GM19372 (cell line): Measurements from ENCODE around the gene FRMD6.

Source experiments
- ATAC-seq: cut with Tn5 transposase; IDR thresholded peaks from one replicate; pipeline ENCODE4 v1.9.1; 2021; ENCODE audit warnings: mild to moderate bottlenecking, low read depth, moderate library complexity; ENCODE audit not compliant: unreplicated experiment

The FRMD6 gene

DNA sequence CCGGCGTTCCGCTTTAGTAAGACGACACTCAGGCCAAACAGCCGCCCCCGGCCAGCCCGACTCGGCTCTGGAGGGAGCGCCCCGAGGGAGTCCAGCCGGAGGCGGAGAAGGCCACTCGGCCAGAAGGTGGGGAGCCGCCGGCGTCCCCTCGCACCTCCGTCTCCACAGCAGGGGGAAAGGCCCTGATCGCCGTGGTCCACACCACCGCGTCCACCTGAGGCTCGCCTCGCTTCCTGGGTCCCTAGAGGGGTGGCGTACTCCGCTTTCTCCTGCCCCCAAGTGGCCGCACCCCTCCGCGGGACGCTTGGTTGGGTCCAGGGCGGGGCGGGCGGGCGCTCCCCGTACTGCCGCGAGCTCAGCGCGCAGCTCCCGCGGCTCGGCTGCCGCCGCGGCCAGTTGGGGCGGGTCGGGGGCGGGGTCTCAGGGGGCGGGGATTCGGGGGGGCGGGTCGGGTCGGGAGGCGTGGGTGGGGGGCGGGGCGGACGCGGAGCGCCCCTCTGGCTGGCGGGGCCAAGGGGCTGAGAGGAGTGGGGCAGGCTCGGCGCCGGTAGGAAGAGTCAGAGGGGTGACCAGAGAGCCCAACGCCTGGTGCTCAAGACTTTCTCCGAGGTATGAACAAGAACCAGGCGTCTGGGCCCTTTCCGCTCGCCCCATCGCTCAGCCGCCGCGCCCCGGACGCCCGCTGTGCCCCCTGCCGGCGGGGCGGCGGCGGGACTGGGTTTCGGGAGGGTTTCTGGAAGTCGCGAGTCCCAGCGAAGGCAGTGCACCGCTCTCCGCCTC is at the start of gene FRMD6:
Gene FRMD6 (plus strand): TSS at position 523 of the 780 bp plus-strand sequence. CDS start 37,927 bp downstream, outside the sequence.
- peak; percentile 65 for ATAC-seq

DNA sequence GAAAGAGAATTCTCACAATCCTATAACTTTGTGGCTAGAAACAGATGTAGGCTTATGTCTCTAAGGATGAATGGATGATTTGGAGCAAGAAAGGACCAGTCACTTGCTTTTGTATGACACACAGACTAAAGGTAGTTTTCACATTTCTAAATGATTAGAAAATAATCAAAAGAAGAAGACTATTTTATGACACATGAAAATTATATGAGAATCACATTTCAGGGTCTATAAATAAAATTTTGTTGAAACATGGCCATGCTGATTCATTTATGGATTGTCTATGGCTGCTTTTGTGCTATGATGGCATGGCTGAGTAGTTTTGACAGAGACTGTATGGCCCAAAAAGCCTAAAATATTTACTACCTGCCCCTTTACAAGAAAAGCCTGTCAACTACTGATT is 49.4 kb upstream of the FRMD6 start:
- ATAC-seq: no peak

DNA sequence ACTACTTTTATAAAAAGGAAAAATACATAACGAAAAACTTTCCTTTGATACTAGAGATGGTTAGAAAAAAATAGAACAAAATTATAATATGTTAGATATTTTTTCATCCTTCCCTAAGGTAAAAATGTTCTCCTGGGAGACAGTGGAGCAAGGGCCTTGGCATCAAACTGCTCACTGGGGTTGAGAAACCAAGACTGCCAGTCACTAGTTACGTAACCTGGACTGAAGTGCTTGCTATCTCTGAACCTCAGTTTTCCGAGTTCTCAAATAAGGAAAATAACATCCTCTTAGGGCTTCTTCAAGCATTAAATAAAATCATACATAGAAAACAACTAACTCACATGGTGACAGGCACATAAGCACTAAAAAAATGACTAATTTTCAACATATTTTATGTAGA is 48.2 kb upstream of the FRMD6 start:
- no peak for ATAC-seq

DNA sequence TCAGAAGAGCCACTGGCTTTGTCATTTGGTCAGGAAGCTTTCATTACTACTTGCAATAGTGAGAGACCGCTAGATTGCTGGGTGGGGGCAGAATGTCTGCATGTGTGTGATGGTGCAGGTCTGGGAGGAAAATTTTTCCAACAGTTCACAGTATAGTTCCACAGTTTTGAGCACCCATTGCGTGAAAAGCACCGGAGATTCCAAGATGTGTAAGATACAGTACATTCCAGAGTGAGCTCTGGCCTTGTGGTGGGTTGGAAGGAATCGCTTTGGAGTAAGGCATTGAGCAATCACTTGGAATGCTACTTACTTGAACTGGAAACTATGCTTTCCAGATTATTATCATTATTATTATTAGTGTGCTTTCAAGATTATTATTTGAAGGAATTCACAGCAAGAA is 47.6 kb upstream of the FRMD6 start:
- ATAC-seq: no peak

DNA sequence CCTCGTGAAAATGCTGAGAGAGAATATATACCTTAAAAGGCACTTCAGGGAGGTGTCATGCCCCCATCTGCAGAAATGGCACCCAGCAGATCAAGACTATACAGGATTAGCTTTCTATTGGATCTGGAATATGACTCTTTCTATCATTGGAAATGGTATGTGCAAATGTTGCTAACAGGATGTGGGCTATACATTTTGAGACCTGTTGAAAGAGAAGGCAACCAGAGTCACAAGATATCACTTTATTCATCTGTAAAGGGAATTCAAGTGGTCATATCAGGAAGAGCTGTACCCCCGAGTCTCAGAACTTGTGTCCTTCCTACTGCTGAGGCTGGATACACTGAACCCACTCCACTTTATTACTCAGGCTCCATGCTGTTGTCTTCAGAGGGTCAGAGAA is 46.1 kb upstream of the FRMD6 start:
- ATAC-seq: no peak

DNA sequence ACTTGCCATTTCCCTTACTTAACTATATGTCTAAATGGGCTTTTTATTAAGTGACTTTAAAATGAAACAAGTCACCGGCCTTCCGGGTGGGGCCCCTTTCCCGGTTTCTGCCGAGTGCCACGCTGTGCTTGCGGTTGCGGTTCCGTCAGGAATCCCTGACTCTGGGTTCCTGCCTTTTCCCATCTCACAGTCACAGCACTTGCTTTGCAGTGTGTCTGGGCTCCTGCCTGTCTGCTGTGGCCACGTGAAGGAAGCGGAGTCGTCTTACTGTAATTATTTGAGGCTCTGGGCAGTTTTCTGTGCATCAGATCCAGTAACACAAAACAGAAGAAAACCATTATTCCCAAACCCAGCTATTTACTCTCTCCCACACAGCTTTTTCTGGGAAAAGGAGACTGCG is 44.0 kb upstream of the FRMD6 start:
- no peak for ATAC-seq

DNA sequence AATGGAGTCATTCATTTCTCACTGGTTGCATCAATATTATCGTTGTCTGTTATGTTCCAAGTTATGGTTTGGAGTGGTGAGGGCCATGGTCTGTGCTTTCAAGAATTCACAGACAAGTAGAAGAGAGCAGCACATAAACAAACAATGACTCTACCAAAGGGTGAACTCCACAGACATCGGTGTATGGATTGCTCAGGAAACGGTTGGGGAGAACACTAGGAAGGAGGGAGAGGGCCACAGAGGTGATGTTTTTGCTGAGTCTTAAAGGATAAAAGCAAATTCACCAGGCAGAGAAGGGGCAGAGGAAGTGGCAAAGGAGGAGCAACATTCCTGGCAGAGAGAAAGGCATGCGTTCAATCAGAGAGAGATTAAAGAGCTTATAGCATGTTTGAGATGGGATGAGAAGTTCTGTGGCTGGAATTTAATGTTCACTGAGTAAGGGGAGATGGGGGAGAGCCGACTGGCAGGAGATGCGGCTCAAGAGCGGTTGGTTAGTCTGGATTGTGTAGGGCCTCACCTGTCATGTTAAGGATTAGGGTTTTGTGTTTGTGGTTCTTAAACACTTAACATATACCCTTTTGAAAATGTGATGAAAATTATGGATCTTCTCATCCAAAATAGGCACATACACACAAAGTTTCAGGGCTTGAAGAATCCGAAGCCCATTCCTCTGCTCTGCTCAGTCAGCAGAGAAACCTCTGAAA is 42.3 kb upstream of the FRMD6 start:
- no peak for ATAC-seq

DNA sequence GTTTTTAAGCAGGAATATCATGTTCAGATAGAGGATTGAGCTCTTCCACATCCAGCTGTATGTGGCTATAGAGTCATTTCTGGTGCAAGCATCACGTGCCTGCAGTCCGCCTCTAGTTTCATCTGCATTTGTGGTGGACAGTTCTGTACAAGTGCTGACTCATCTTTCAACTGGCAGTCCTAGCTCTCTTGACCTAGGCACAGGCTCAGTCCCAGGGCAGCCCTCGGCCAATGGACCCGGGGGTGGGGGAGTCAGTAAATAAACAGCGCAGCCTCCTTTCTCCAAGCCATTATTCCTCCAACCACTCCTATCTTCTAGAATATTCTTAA is 41.8 kb upstream of the FRMD6 start:
- no peak for ATAC-seq

DNA sequence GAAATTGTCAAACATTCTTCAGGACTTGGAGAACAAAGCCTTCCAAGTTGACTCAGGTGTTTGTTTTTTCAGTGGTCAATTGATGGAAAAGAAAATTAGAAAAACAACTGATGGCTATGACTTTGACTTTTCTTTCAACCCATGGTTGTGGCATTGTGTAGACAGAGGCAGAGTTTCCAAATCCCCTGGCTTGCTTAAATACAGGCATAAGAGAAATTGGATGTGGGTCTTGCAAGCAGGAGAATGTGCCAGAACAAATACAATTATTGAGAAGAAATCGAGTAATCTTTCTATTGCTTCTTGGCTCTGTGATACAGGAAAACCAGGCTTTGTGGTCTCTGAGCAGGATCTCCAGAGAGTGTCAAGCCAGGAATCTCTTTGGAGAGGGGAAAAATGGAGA is 40.9 kb upstream of the FRMD6 start:
- ATAC-seq: no peak

DNA sequence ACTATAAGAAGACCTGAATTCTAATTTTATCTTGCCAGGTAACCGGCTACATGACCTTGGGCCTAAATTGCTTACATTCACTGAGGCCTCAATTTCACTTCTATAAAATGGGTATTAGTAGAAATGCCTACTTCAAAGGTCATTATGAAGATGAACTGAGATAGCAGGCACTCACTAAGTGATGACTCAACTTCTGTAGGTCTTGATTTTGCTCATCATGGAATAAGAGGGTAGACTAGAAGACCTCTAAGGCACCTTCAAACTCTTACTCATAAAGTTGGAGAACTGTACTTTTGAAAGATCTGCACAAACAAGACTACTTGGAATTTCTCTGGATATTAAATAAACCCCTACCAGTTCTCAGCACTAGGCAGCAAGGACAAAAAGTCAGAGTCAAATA is 39.3 kb upstream of the FRMD6 start:
- no peak for ATAC-seq

DNA sequence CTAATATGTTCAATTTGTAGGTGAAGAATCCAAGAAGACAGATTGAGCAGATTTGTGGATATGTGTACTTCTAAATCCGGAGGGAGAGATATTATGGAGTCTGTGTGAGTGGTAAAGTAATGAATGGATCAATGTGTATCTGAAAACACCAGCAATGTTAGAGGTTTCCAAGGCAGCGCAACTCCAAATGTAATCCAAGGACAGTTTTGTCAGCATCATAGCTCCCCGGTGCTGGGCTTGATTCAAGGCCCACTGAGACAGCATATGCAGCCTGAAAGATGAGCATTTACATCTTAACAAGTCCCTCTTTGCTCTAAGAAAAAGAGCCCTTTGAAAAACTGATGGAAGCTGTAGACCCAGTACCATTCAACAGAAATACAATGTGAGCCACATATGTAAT is 38.3 kb upstream of the FRMD6 start:
- no peak for ATAC-seq

DNA sequence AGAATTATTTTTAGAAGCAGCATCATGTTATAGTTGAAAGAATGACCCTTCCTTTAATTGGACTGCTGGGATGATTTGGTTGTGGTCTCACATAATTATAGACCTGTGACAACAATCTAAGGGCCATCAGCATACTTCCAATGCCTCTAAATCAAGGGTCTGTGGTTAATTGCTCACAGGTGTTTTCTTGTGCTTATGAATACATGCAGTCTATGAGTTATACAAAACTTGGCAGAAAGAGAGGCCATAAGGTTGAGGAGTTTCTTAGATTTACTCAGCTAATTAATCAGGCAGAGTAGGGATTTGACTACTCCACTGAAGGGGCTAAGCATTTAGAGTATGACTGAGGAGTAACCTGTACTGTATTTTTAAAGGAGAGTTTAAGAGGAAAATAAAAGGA is 37.0 kb upstream of the FRMD6 start:
- ATAC-seq: no peak

DNA sequence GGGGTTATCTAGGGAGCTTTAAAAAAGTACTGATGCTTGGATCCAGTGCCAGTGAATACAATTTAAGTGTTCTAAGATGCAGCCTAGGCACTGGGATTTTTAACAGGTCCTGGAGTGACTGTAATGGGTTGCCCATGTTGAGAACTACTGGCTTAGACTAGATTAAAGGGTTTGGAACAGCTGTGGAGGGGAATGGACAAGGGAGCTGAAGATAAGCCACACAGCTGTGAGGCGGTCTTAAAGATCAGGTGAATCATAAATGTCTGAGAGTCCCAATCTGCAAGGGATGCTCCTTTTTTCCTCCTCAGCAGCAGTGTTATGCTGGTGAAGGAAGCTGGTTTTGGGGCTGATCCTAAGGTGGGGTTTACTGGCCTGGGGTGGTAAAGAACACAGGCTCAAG is 35.5 kb upstream of the FRMD6 start:
- no peak for ATAC-seq

DNA sequence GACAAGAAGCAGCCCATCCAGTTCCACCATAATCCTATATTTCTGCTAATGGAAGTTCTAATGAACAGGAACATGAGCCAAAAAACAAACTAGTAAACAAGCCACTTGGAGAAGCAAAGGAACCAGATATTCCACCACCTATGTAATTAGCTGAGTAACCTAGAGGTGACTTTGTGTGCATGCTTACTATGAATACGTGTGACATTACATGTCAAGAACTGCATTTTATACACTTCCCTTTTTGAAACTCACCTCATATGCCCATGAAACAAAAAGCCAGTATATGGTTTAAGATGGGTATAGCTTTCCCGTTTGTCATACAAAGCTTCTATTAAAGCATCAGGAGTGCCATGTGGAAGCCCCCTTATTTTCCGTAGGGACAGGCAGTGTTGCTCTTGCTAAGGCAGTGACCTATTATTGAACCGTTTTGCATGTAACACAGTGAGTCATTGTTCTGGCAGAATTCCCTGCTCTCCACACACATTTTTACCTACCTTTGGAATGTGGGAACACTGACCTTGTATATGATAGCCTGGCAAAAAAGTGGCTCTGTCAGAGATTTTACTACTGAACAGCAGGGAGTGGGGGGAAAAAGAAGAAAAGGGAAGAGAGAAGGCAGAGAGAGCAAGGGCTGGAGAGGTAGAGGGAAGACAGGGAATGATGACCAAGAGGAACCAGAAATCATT is 34.8 kb upstream of the FRMD6 start:
- no peak for ATAC-seq

DNA sequence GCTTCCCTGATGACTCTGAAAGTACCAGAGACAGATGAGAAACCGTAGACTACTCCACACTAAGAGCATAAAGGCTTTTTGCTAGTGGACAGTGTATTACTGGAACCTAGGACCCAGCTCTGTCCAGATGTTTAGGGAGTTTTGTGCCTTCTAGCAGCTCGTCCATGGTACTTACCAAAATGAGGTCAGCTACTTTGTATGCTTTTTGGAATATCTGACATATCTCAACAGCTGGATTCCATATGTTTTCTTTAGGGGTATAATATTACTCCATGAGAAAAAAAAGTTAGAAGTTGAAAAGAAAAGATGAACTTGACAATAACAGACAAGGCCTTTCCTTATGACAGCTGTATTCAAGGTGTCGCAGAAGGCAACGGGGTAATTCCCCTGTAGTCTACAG is 32.1 kb upstream of the FRMD6 start:
- ATAC-seq: no peak

DNA sequence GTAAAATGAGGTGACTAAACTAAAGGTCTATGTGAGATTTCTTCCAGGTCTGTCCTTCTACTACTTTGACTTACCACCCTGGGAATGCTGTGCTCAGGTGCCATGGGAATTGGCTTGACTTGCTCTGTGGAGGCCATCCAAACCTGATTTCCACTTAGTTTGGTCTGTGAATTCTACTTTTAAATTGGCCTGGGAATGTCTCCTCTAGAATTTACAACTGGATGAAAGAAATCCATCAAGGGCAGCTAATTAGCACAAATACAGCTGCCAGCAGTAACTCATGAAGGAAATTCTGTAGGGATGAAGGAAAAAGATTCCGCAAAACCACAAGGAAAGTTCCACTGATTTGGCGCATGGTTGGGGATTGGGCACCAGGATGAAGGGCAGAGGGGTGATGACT is 31.7 kb upstream of the FRMD6 start:
- ATAC-seq: no peak

DNA sequence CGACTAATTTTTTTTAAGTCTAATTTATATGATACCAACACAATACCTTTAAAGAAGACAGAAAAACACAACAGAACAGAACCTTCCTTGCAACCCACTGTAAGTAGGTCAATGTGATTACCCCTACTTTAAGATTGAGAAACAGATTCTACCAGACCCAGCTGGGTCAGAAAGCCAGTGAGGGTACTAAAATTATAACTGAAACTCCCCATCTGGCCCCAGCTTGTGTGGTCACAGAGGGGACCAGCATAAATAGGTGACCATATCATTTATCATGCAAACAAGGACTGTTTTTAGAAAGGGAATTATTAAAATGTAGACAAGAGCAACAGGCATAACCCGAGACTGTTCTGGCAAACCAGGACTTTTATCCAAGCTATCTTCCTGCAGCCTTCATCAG is 30.1 kb upstream of the FRMD6 start:
- ATAC-seq: no peak

DNA sequence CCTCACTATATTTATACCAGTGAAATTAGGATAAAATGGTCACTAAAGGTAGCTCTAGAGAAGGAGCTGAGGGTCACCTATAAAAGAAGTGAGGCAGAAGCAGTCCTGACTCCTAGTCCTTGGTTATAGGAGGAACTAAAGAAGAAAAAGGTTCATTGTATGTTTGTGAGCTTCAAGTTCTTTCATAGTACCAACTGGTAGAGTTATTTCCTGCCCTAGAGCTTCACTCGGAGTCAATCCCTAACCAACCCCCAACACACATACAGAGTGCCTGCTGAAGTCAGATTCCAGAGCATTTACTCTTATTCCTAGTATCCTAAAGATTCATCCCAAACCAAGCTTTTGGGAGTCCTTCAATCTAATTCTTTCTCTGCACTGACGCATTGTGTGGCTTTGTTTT is 29.3 kb upstream of the FRMD6 start:
- no peak for ATAC-seq

DNA sequence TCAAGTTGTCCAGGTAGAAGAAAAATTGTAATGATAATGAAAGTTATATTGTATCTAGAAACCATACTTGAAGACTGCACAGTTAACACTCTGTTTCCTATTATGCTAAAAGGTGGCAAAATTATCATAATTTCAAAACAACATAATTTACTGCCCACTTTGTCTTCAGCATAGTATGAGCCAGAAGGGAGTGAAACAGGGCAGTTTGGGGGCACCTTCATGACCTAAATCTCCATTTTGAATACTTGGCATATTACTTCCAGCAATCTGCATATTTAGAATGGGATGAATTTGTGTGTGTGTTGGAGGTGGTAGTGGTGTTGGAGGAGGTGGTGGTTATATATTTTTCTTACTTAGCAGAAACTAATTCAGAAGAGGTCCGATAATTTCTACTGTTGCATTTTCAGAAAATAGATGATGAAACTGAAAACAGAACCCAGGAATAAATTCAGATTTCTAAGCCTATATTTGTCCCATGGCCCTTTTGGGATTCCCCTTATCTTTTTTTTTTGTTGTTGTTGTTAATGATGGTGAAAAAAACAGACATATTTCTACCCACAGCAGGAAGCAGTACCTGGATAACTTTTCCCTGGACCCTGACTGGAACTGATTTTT is 26.6 kb upstream of the FRMD6 start:
- ATAC-seq: no peak

DNA sequence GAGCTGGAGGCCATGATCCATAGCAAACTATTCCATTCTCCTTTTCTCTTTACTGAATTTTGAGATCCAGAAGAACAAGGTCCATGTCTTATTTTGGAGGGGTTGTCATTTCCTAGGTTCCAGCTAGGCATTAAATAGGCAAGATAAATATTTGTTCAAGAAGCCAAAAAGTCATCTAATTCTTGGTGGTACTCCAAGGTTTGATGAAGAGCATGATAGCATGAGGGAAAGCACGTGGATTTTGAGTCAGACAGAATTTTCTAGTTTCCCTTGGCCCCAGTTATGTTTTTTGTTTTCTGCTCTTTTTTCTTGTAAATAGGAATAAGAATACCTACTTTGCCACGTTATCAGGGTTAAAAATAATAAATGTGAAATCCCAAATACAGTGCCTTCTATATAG is 25.5 kb upstream of the FRMD6 start:
- ATAC-seq: no peak

DNA sequence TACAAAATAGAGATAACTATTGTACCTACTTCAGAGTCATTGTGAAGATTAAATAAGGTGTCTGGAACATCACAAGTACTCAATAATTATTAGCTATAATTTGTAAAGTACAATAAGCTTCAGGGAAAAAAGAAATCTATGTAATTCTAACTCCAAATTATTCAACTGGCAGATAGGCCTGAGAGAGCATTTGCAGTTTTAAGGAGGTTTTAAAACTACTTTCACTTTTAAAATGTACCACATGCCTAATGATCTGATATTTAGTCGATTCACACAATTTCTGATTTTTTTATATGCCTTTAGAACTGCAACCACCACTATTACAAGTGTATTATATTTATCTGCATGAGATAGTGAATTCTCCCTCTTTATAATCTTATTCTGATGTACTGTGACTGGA is 24.9 kb upstream of the FRMD6 start:
- no peak for ATAC-seq
